ENCODE measurements around the gene CALR3. TPM values are rescaled to one million over a fixed set of nuclear protein-coding genes. Genes with fewer than 3 reads are reported as not detected.

Gene CALR3
- total and polyA plus RNA-seq, 2 of the 8 experiments (the other 6 are each of a cell fraction or from before 2014, with no cell fraction given) = 0.11 to 0.32 TPM

DNA sequence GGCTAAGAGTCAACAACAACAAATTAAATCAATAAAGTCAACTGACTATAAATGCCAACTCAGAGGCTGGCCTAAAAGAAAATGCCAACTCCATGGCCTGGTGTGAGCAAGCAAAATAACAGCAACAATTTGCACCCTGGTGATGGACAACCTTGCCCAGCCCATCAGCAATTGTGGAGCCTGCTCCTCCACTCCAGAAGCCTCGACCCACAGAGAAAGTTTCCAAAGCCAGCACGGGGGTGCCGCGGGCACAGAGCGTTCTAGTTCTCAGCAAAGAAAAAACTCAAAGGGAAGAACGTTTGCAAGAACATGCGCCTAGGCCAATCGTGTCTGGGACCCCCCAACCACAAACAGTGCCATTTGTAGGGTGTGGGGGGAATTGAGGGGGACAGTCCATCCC is 35.5 kb downstream of the CALR3 start:
- Histone ChIP-seq H3K23me2 (ENCODE audit: low read depth, low read length) (peaks cover 2% of the 10 kb centered on the region; the same call in 1 of the 2 replicates), H4K20me1 (replicated peaks in 1 of 2; ENCODE audit: control insufficient read depth in 1 of 2, insufficient read depth in 2 of 2, low read length in 2 of 2) (peaks cover 21 to 38% of the 10 kb centered on the region in 2 experiments), H3K4me3 (ENCODE audit: extremely low read depth in 1 of 4, insufficient read depth in 2 of 4, low read depth in 3 of 4, low read length in 4 of 4) (no peak overlapping the region), H2BK12ac (ENCODE audit: low read depth, low read length) (no peak overlapping the region), H4K91ac (replicated peaks; ENCODE audit: insufficient read length, low read length) (no peak overlapping the region), H2BK15ac (ENCODE audit: low read length) (no peak overlapping the region), H2AFZ (ENCODE audit: low read length) (no peak overlapping the region), H4K5ac (ENCODE audit: insufficient read length, low read depth, low read length) (no peak overlapping the region), H3K27me3 (replicated peaks in 1 of 4; ENCODE audit: control insufficient read depth in 3 of 4, extremely low read depth in 1 of 4, insufficient read depth in 3 of 4, low read length in 3 of 4) (no peaks in the 10 kb centered on the region), H2BK20ac (ENCODE audit: low read length) (no peak overlapping the region), H3K18ac (ENCODE audit: extremely low read depth, low read length) (no peak overlapping the region), H3K27ac (ENCODE audit: low read depth, low read length) (no peak overlapping the region), H4K8ac (ENCODE audit: extremely low read depth, insufficient read depth, low read length) (no peak overlapping the region), H3K4me1 (replicated peaks in 1 of 4; ENCODE audit: control insufficient read depth in 3 of 4, insufficient read depth in 4 of 4, low read length in 3 of 4) (peaks cover 12 to 29% (median 18%) of the 10 kb centered on the region in 4 experiments), H3K4me2 (ENCODE audit: insufficient read depth in 1 of 2, low read depth in 2 of 2, low read length in 2 of 2) (no peak overlapping the region), H3K9ac (replicated peaks in 1 of 4; ENCODE audit: extremely low read depth in 1 of 4, low read depth in 3 of 4, low read length in 3 of 4) (no peak overlapping the region), H2BK120ac (replicated peaks; ENCODE audit: low read depth, low read length) (no peak overlapping the region), H3K36me3 (ENCODE audit: control insufficient read depth in 2 of 4, insufficient read depth in 4 of 4, low read length in 3 of 4) (no peaks in the 10 kb centered on the region), H2AK5ac (ENCODE audit: low read depth, low read length) (no peak overlapping the region), H2BK5ac (ENCODE audit: low read depth, low read length) (no peak overlapping the region), H3K56ac (replicated peaks; ENCODE audit: insufficient read length, low read depth, low read length) (no peak overlapping the region), H3K79me2 (ENCODE audit: control insufficient read depth in 1 of 2, insufficient read depth in 2 of 2, low read length in 2 of 2) (peaks cover 9 to 94% of the 10 kb centered on the region in 2 experiments), H3K4ac (replicated peaks; ENCODE audit: insufficient read length, low read depth, low read length) (no peak overlapping the region), H3K14ac (ENCODE audit: insufficient read length) (no peak overlapping the region), H3K9me3 (ENCODE audit: insufficient read depth in 2 of 2, low read depth in 1 of 2, low read length in 1 of 2) (no peaks in the 10 kb centered on the region), H3K79me1 (ENCODE audit: low read depth, low read length) (peaks cover 38% of the 10 kb centered on the region), H3K23ac (ENCODE audit: insufficient read length) (no peak overlapping the region)
- 85% methylated on average over 8 of the region's 8 CpGs; no CpG with 5 or more reads in 1 of the 2 experiments for WGBS, 2 experiments (ENCODE audit: extremely low coverage in 1 of 2, insufficient coverage in 1 of 2, insufficient read length in 1 of 2, insufficient replicate concordance in 2 of 2, low coverage in 1 of 2, low lambda C conversion rate in 2 of 2, missing lambda C conversion rate in 1 of 2)
- CTCF ChIA-PET (ENCODE audit: partially characterized antibody) = no interaction called here
- FAIRE-seq = no peak
- POLR2A ChIA-PET (ENCODE audit: partially characterized antibody) = interaction anchor here (1.0 kb wide), 1 partner anchor 7 kb away, joined by 3 read pairs; no protein-coding TSS in a partner anchor
- no peak for DNase-seq (ENCODE audit: low read depth in 1 of 2, low spot score in 2 of 2)
- TF ChIP-seq HDAC6 (IDR thresholded peaks at IDR 0.05; ENCODE audit: low read depth, low read length) (no peak), RXRA (IDR thresholded peaks at IDR 0.05; ENCODE audit: insufficient read depth, low read depth, low read length) (no peak), POLR2A (IDR thresholded peaks at IDR 0.05; ENCODE audit: control extremely low read depth in 1 of 2, low read depth in 2 of 2, low read length in 2 of 2) (no peak), SP4 (IDR thresholded peaks at IDR 0.05; ENCODE audit: low read length) (no peak), JUN (IDR thresholded peaks at IDR 0.05; ENCODE audit: low read depth, low read length) (no peak), MAFK (IDR thresholded peaks at IDR 0.05; ENCODE audit: low read depth, low read length) (no peak), SIX5 (IDR thresholded peaks at IDR 0.05; ENCODE audit: low read depth, low read length) (no peak), SRF (IDR thresholded peaks at IDR 0.05; ENCODE audit: low read depth, low read length) (no peak), TAF1 (IDR thresholded peaks at IDR 0.05; ENCODE audit: low read depth, low read length) (no peak), CBX8 (IDR thresholded peaks at IDR 0.05; ENCODE audit: borderline replicate concordance, low read depth, low read length) (no peak), RNF2 (IDR thresholded peaks at IDR 0.05; ENCODE audit: borderline replicate concordance, low read depth, low read length, missing control alignments, poor library complexity, severe bottlenecking) (no peak)

All from H1 (cell line).